ENCODE data around the gene TMEM125. TPM values are rescaled to one million over a fixed set of nuclear protein-coding genes. Genes with fewer than 3 reads are reported as not detected.

Gene TMEM125
- total RNA-seq, 1 donor from 2014 or later = 41.1 TPM

DNA sequence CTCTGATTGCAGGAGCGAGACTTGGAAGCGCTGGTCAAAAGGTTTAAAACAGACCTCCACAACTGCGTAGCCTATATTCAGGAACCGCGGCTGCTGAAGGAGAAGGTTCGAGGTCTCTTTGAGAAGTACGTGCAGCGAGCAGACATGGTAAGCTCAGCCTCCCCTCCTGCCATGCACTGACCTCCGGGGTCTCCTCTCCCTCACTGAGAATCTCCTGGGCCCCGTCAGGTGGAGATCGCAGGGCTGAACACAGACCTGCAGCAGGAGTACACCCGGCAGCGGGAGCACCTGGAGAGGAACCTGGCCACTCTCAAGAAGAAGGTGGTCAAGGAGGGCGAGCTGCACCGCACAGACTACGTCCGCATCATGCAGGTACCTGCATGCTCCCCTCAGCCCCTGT lies 35.5 kb upstream of the TMEM125 start:
- Mint-ChIP-seq H3K27ac (no peak overlapping the region), H3K4me3 (ENCODE audit: low read depth) (no peak overlapping the region), H3K9me3 (ENCODE audit: low read depth) (no peaks in the 10 kb centered on the region), H3K27me3 (peaks cover 3% of the 10 kb centered on the region), H3K4me1 (ENCODE audit: low read depth) (peaks cover 20% of the 10 kb centered on the region), H3K36me3 (ENCODE audit: insufficient read depth) (no peaks in the 10 kb centered on the region)
- no peak for DNase-seq (ENCODE audit: low spot score, unreplicated experiment)
- TF ChIP-seq, protein P1, sequence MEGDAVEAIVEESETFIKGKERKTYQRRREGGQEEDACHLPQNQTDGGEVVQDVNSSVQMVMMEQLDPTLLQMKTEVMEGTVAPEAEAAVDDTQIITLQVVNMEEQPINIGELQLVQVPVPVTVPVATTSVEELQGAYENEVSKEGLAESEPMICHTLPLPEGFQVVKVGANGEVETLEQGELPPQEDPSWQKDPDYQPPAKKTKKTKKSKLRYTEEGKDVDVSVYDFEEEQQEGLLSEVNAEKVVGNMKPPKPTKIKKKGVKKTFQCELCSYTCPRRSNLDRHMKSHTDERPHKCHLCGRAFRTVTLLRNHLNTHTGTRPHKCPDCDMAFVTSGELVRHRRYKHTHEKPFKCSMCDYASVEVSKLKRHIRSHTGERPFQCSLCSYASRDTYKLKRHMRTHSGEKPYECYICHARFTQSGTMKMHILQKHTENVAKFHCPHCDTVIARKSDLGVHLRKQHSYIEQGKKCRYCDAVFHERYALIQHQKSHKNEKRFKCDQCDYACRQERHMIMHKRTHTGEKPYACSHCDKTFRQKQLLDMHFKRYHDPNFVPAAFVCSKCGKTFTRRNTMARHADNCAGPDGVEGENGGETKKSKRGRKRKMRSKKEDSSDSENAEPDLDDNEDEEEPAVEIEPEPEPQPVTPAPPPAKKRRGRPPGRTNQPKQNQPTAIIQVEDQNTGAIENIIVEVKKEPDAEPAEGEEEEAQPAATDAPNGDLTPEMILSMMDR (IDR thresholded peaks at IDR 0.05; ENCODE audit: unreplicated experiment) = no peak

GRCh38 chr1:43235040-43235439 lies 34.7 kb upstream of the TMEM125 start:
- no peaks in the 10 kb centered on the region for H3K36me3 Mint-ChIP-seq (ENCODE audit: insufficient read depth)
- H3K9me3 Mint-ChIP-seq (ENCODE audit: low read depth) = no peaks in the 10 kb centered on the region
- peaks cover 3% of the 10 kb centered on the region for H3K27me3 Mint-ChIP-seq
- H3K27ac Mint-ChIP-seq = no peak overlapping the region
- TF ChIP-seq, protein P1 (IDR thresholded peaks at IDR 0.05; ENCODE audit: unreplicated experiment) = no peak
- H3K4me1 Mint-ChIP-seq (ENCODE audit: low read depth) = peaks cover 19% of the 10 kb centered on the region
- H3K4me3 Mint-ChIP-seq (ENCODE audit: low read depth) = no peak overlapping the region
- DNase-seq (ENCODE audit: low spot score, unreplicated experiment) = no peak

DNA sequence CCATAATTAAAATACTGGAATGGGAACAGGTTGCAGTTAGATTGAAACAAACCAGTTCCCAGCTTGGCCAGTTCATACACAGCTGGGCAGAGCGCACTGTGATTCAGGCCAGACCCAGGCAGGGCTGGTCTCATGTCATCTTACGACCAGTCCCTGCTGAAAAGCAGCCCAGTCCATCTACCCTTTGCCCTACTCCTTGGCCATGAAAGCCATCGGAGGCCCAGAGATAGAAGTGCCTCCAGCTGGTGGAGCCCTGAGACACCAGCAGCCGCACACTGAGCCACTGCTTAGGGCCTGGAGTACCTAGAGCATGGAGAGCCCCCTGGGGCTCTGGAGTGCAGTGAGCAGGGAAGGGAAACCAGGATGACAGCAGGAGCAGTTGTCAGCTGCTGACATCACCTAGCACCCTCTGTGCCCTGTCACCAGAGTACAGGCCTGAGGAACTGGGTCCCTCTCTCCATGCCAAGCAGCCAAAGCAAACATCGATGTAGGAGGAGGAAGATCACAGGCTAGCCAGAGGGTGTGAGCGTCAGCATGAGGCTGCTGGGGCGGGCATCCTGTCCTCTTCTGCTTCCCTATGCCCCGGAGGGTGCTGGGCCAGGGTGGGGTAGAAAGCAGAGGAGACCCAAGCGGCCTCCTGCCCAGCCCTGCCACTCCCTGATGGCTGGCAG lies 34.2 kb upstream of the TMEM125 start:
- H3K27me3 Mint-ChIP-seq = peaks cover 3% of the 10 kb centered on the region
- no peak overlapping the region for H3K27ac Mint-ChIP-seq
- DNase-seq (ENCODE audit: low spot score, unreplicated experiment) = no peak
- no peaks in the 10 kb centered on the region for H3K9me3 Mint-ChIP-seq (ENCODE audit: low read depth)
- TF ChIP-seq, protein P1 (IDR thresholded peaks at IDR 0.05; ENCODE audit: unreplicated experiment) = no peak
- peaks cover 14% of the 10 kb centered on the region for H3K4me1 Mint-ChIP-seq (ENCODE audit: low read depth)
- no peak overlapping the region for H3K4me3 Mint-ChIP-seq (ENCODE audit: low read depth)
- no peaks in the 10 kb centered on the region for H3K36me3 Mint-ChIP-seq (ENCODE audit: insufficient read depth)

GRCh38 chr1:43237121-43237520 lies 32.7 kb upstream of the TMEM125 start:
- H3K4me1 Mint-ChIP-seq (ENCODE audit: low read depth) = peaks cover 7% of the 10 kb centered on the region
- H3K4me3 Mint-ChIP-seq (ENCODE audit: low read depth) = no peak overlapping the region
- no peaks in the 10 kb centered on the region for H3K36me3 Mint-ChIP-seq (ENCODE audit: insufficient read depth)
- DNase-seq (ENCODE audit: low spot score, unreplicated experiment) = no peak
- H3K9me3 Mint-ChIP-seq (ENCODE audit: low read depth) = no peaks in the 10 kb centered on the region
- no peak overlapping the region for H3K27ac Mint-ChIP-seq
- H3K27me3 Mint-ChIP-seq = peaks cover 3% of the 10 kb centered on the region
- TF ChIP-seq, protein P1 (IDR thresholded peaks at IDR 0.05; ENCODE audit: unreplicated experiment) = no peak

DNA sequence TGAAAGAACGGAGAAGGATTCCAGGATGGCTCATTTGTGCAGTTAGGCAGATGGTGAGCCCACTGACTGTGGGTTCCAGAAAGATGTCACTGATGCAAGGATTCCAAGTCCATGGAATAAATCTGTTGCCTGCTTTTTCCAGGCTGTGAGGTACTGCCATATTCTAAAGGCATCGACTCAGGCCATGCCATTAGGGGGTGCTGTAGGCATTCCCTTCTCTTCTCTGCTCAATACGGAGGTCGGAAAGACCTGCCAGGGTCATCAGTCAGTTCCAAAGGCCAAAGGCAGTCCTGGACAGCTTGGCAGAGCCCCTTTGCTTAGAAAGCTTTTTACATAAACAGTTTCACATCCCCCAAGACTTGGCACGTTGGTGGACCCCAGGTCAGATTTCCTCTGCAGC lies 31.7 kb upstream of the TMEM125 start:
- Mint-ChIP-seq H3K36me3 (ENCODE audit: insufficient read depth) (no peaks in the 10 kb centered on the region), H3K4me1 (ENCODE audit: low read depth) (peaks cover 7% of the 10 kb centered on the region), H3K9me3 (ENCODE audit: low read depth) (no peaks in the 10 kb centered on the region), H3K27ac (no peak overlapping the region), H3K27me3 (peaks cover 3% of the 10 kb centered on the region), H3K4me3 (ENCODE audit: low read depth) (no peak overlapping the region)
- TF ChIP-seq, protein P1 (IDR thresholded peaks at IDR 0.05; ENCODE audit: unreplicated experiment) = peak; percentile 88
- peak; percentile 60 for DNase-seq (ENCODE audit: low spot score, unreplicated experiment)
